K562 (cell line): ENCODE results near the gene TNFRSF18. TPM values are rescaled to one million over a fixed set of nuclear protein-coding genes. Genes with fewer than 3 reads are reported as not detected.

ENCODE experiments used
- ATAC-seq: fragments of 200-7000 bp; cut with Tn5 transposase; 3 replicates; pipeline ENCODE4 v1.9.1; 2020; ENCODE audit warnings: moderate library complexity
- BruUV-seq: library from RNA; stranded (reverse); fragments of 400-500 nt; replicated peaks from 2 replicates; lab custom pipeline; 2021; lab: Mats Ljungman, UMichigan
- CTCF ChIA-PET: fragments of 300-600 bp; formaldehyde crosslinking; extraction: SDS; loops from one replicate; lab custom pipeline; 2021; ENCODE audit warnings: low intra/inter-chr PET ratio; lab: Yijun Ruan, JAX
- POLR2A ChIA-PET: fragments of 300-600, 350-650 bp; sonication (Branson Sonifier 250); formaldehyde crosslinking; extraction: SDS; loops from one replicate; lab custom pipeline; 2021; ENCODE audit warnings: antibody characterized with exemption, inconsistent platforms; lab: Yijun Ruan, JAX
- DNase-seq, 4 experiments: peaks; one replicate each; pipeline versions ENCODE4 v3.0.0 to v3.0.0-alpha.2; 2011 to 2018; ENCODE audit warnings: low spot score in 3 of 4, mixed read lengths in 3 of 4; ENCODE audit errors: extremely low read depth in 1 of 4
- FAIRE-seq: peaks from 2 replicates; lab custom pipeline; 2011; peaks lifted over from hg19 to GRCh38; lab: Jason Lieb, UNC
- H2AFZ ChIP-seq: 2 replicates; pipeline ENCODE4 v1.6.0; 2011; ENCODE audit warnings: low read depth, low read length, control low read depth, inconsistent platforms
- H3K27ac ChIP-seq: fragments of 200-600 bp; 3 replicates; pipeline ENCODE4 v1.8.0; 2011; ENCODE audit warnings: low read depth, mild to moderate bottlenecking, control low read depth, inconsistent platforms, low read length, moderate library complexity, mixed read lengths; ENCODE audit errors: extremely low read depth
- H3K27me3 ChIP-seq, 2 experiments: fragments of 300-600 bp in 1 of 2; 2 replicates in 1 of 2; 3 replicates in 1 of 2; pipeline versions ENCODE4 v1.6.0 to v1.8.0; 2011; ENCODE audit warnings: inconsistent platforms in 2 of 2, low read length in 2 of 2, mild to moderate bottlenecking in 1 of 2, mixed read lengths in 1 of 2, moderate library complexity in 1 of 2; ENCODE audit not compliant: control insufficient read depth in 2 of 2, insufficient read depth in 2 of 2
- H3K36me3 ChIP-seq: fragments of 300-600 bp; 3 replicates; pipeline ENCODE4 v1.8.0; 2011; ENCODE audit warnings: mild to moderate bottlenecking, low read length, inconsistent platforms; ENCODE audit not compliant: control insufficient read depth, insufficient read depth
- H3K4me1 ChIP-seq, 2 experiments: fragments of 200-600 bp in 1 of 2; replicated peaks in 1 of 2; 2 replicates in 1 of 2; 3 replicates in 1 of 2; pipeline versions ENCODE4 v1.5.1 to v1.8.0; 2011; ENCODE audit warnings: inconsistent platforms in 2 of 2, low read length in 2 of 2, mild to moderate bottlenecking in 1 of 2, mixed read lengths in 1 of 2, moderate library complexity in 1 of 2; ENCODE audit not compliant: control insufficient read depth in 2 of 2, insufficient read depth in 2 of 2
- H3K4me2 ChIP-seq: 2 replicates; pipeline ENCODE4 v1.6.1; 2011; ENCODE audit warnings: low read length, control low read depth, inconsistent platforms, mixed read lengths; ENCODE audit not compliant: insufficient read depth
- H3K4me3 ChIP-seq: fragments of 200-600 bp; sonication (generic), shearing (Covaris generic); 2 replicates; pipeline ENCODE4 v1.5.1; 2016; ENCODE audit warnings: control low read depth, inconsistent platforms
- H3K79me2 ChIP-seq: fragments of 200-600 bp; 3 replicates; pipeline ENCODE4 v1.8.0; 2011; ENCODE audit warnings: low read length, inconsistent platforms; ENCODE audit not compliant: control insufficient read depth, insufficient read depth
- H3K9ac ChIP-seq, 2 experiments: 2 replicates each; pipeline versions ENCODE4 v1.6.0 to v1.6.1; 2011; ENCODE audit warnings: low read depth in 2 of 2, low read length in 2 of 2, control low read depth in 1 of 2, inconsistent platforms in 1 of 2, mild to moderate bottlenecking in 1 of 2, mixed read lengths in 1 of 2; ENCODE audit not compliant: insufficient read depth in 1 of 2
- H3K9me1 ChIP-seq: one replicate; pipeline ENCODE4 v1.6.0; 2011; ENCODE audit warnings: inconsistent platforms, mild to moderate bottlenecking, low read length, moderate library complexity; ENCODE audit not compliant: control insufficient read depth, insufficient read depth
- H3K9me3 ChIP-seq: replicated peaks from 2 replicates; pipeline ENCODE4 v1.5.1; 2011; ENCODE audit warnings: low read depth, low read length, inconsistent platforms; ENCODE audit not compliant: control insufficient read depth, insufficient read depth
- H4K20me1 ChIP-seq: replicated peaks from 2 replicates; pipeline ENCODE4 v1.6.1; 2011; ENCODE audit warnings: low read length, inconsistent platforms, mixed read lengths; ENCODE audit not compliant: control insufficient read depth, insufficient read depth
- COPS2 ChIP-seq: fragments of 450-650 bp; conservative IDR thresholded peaks from 2 replicates; pipeline ENCODE4 v1.6.1; 2016; ENCODE audit warnings: mild to moderate bottlenecking, moderate library complexity
- KDM4B ChIP-seq, 2 experiments: fragments of 450-650 bp in 1 of 2; sonication (generic) in 1 of 2; IDR thresholded peaks; 2 replicates each; pipeline ENCODE4 v1.6.1; 2016 to 2017; ENCODE audit warnings: borderline replicate concordance in 2 of 2, antibody characterized with exemption in 1 of 2, low read depth in 1 of 2, mild to moderate bottlenecking in 1 of 2
- KLF10 ChIP-seq: fragments of 250-450 bp; sonication (Bioruptor Pico); IDR thresholded peaks from 2 replicates; pipeline ENCODE4 v1.6.1; 2021; ENCODE audit warnings: matching md5 sums
- KLF13 ChIP-seq: fragments of 450-650 bp; IDR thresholded peaks from 2 replicates; pipeline ENCODE4 v1.6.1; 2016; ENCODE audit warnings: missing genetic modification characterization, low read depth, mild to moderate bottlenecking, missing compliant biosample characterization, moderate library complexity, borderline replicate concordance
- NR2F6 ChIP-seq: fragments of 450-650 bp; formaldehyde crosslinking; IDR thresholded peaks from 2 replicates; pipeline ENCODE4 v1.4.0; 2020; ENCODE audit warnings: mild to moderate bottlenecking
- RB1 ChIP-seq: fragments of 450-650 bp; IDR thresholded peaks from 2 replicates; pipeline ENCODE4 v1.6.1; 2017; ENCODE audit warnings: low read depth, mild to moderate bottlenecking
- RCOR1 ChIP-seq, 2 experiments: IDR thresholded peaks; 2 replicates each; pipeline ENCODE4 v1.6.1; 2012; ENCODE audit warnings: low read depth in 2 of 2, low read length in 2 of 2, borderline replicate concordance in 1 of 2, improper control_type of control experiment in 1 of 2
- RHOXF2B ChIP-seq: fragments of 250-450 bp; sonication (Bioruptor Pico); conservative IDR thresholded peaks from 2 replicates; pipeline ENCODE4 v1.5.1; 2021
- TBP ChIP-seq: optimal IDR thresholded peaks from 2 replicates; pipeline ENCODE3; 2011; ENCODE audit warnings: low read depth, low read length, improper control_type of control experiment
- ZBTB17 ChIP-seq: fragments of 450-650 bp; formaldehyde crosslinking; IDR thresholded peaks from 2 replicates; pipeline ENCODE4 v1.4.0; 2020; ENCODE audit warnings: mild to moderate bottlenecking
- ZNF184 ChIP-seq: sonication (generic); formaldehyde crosslinking; IDR thresholded peaks from 2 replicates; pipeline ENCODE4 v1.5.0; 2020; ENCODE audit warnings: missing genetic modification reagents
- ZNF224 ChIP-seq: sonication (generic); formaldehyde crosslinking; IDR thresholded peaks from 2 replicates; pipeline ENCODE4 v1.8.0; 2022; ENCODE audit warnings: mild to moderate bottlenecking, missing genetic modification reagents
- WGBS: fragments of 100-300 bp; shearing (Covaris generic); methylation state at CpG from one replicate; pipeline ENCODE4 v1.1.6; 2016; ENCODE audit warnings: low coverage, mixed read lengths; ENCODE audit not compliant: insufficient coverage; ENCODE audit errors: missing lambda C conversion rate; 5-methylcytosine and 5-hydroxymethylcytosine counted together
- in situ Hi-C: fragments of 300-500 bp; cut with MboI; formaldehyde crosslinking; loops from 4 replicates; pipeline ENCODE4 v1.15.0; 2018; ENCODE audit warnings: inconsistent platforms, mixed read lengths
- intact Hi-C: fragments of 100-400 bp; cut with micrococcal nuclease; formaldehyde crosslinking; loops from 2 replicates; pipeline ENCODE4 v1.14.2; 2022
- polyA plus RNA-seq, 8 experiments: library from polyadenylated mRNA; depleted of rRNA in 4 of 8; stranded (reverse) in 5 of 8; unstranded in 3 of 8; fragments of >200 nt; fragmentation: Nextera tagmentation in 2 of 8; fragmentation: Illumina TruSeq in 1 of 8; extraction: Ambion mirVana in 2 of 8; extraction: Trizol in 1 of 8; gene quantifications; 2 replicates each; pipeline versions ENCODE4 v1.2.1 to v1.2.3, GENCODE V29; 2011 to 2014; ENCODE audit warnings: inconsistent platforms in 1 of 8, missing spikeins in 1 of 8
- total RNA-seq, 7 experiments: library from RNA; depleted of rRNA in 6 of 7; stranded (reverse); fragments of >200 nt in 6 of 7; fragmentation: Illumina TruSeq in 2 of 7; extraction: Trizol in 2 of 7; gene quantifications; 2 replicates each; pipeline versions ENCODE4 v1.2.1 to v1.2.3, GENCODE V29; 2011 to 2021; ENCODE audit warnings: low replicate concordance in 1 of 7
- TF ChIP-seq, protein P1 (sequence below): fragments of 200-800 bp; sonication (Bioruptor generic); IDR thresholded peaks from 2 replicates; pipeline ENCODE4 v1.6.1; 2017; ENCODE audit warnings: missing genetic modification characterization, missing compliant biosample characterization
- TF ChIP-seq, protein P2 (sequence below): fragments of 450-650 bp; IDR thresholded peaks from 2 replicates; pipeline ENCODE4 v1.6.1; 2016; ENCODE audit warnings: antibody characterized with exemption
- TF ChIP-seq, protein P3 (sequence below): IDR thresholded peaks from 3 replicates; pipeline ENCODE4 v1.6.1; 2011; ENCODE audit warnings: borderline replicate concordance, mild to moderate bottlenecking, moderate library complexity; ENCODE audit not compliant: insufficient read length; ENCODE audit errors: extremely low read depth
- TF ChIP-seq, protein P4 (sequence below): fragments of 250-450 bp; sonication (Bioruptor Pico); IDR thresholded peaks from 2 replicates; pipeline ENCODE4 v1.8.0; 2021; ENCODE audit warnings: moderate library complexity, mild to moderate bottlenecking, inconsistent platforms

TNFRSF18 gene
- total and polyA plus RNA-seq, 9 of the 15 experiments (the other 6 are each of a cell fraction or from before 2014, with no cell fraction given), result 0.24 to 0.27 TPM; not detected in 7

DNA sequence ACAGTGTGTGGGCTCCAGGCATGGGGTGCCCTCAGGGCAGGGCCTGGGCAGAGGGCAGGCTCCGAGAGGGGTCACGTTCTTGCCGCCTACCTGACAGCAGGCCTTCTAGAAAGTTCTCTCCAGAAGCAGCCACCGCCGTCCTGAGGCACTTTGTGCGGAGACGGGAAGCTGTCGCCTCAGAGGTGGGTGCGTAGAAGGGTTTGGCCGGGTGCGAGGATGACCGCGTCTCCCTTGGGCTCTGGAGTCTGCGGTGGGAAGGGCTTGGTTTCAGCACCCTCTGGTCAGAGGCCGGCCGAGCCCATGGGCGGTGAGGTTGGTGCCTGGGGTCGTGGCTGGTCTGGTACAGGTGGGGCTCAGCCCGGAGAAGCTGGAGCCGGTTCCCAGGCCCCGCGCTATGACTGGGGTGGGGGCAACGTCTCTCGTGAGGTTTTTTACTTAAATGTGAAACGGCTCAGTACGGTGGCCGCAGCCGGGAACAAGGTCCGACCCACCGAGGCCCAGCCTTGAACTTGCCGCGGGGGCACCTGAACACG lies 42.8 kb downstream of the TNFRSF18 start:
- no peak overlapping the region for H3K4me2 ChIP-seq
- H3K27ac ChIP-seq, result no peak overlapping the region
- no TSS peak for BruUV-seq
- TF ChIP-seq NR2F6 (CRISPR knock-in tag), result no peak
- TF ChIP-seq, protein P1, sequence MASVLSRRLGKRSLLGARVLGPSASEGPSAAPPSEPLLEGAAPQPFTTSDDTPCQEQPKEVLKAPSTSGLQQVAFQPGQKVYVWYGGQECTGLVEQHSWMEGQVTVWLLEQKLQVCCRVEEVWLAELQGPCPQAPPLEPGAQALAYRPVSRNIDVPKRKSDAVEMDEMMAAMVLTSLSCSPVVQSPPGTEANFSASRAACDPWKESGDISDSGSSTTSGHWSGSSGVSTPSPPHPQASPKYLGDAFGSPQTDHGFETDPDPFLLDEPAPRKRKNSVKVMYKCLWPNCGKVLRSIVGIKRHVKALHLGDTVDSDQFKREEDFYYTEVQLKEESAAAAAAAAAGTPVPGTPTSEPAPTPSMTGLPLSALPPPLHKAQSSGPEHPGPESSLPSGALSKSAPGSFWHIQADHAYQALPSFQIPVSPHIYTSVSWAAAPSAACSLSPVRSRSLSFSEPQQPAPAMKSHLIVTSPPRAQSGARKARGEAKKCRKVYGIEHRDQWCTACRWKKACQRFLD (CRISPR knock-in tag), result no peak
- no peak for TF ChIP-seq ZNF184
- TF ChIP-seq, protein P2, sequence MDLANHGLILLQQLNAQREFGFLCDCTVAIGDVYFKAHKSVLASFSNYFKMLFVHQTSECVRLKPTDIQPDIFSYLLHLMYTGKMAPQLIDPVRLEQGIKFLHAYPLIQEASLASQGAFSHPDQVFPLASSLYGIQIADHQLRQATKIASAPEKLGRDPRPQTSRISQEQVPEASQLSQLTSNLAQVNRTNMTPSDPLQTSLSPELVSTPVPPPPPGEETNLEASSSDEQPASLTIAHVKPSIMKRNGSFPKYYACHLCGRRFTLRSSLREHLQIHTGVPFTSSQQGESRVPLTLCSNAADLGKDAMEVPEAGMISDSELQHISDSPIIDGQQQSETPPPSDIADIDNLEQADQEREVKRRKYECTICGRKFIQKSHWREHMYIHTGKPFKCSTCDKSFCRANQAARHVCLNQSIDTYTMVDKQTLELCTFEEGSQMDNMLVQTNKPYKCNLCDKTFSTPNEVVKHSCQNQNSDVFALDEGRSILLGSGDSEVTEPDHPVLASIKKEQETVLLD, result no peak
- TF ChIP-seq TBP, result no peak
- TF ChIP-seq RCOR1 (IDR thresholded peaks at IDR 0.05; ENCODE audit: borderline replicate concordance in 1 of 2, low read depth in 2 of 2, low read length in 2 of 2), result no peak
- TF ChIP-seq, protein P3, sequence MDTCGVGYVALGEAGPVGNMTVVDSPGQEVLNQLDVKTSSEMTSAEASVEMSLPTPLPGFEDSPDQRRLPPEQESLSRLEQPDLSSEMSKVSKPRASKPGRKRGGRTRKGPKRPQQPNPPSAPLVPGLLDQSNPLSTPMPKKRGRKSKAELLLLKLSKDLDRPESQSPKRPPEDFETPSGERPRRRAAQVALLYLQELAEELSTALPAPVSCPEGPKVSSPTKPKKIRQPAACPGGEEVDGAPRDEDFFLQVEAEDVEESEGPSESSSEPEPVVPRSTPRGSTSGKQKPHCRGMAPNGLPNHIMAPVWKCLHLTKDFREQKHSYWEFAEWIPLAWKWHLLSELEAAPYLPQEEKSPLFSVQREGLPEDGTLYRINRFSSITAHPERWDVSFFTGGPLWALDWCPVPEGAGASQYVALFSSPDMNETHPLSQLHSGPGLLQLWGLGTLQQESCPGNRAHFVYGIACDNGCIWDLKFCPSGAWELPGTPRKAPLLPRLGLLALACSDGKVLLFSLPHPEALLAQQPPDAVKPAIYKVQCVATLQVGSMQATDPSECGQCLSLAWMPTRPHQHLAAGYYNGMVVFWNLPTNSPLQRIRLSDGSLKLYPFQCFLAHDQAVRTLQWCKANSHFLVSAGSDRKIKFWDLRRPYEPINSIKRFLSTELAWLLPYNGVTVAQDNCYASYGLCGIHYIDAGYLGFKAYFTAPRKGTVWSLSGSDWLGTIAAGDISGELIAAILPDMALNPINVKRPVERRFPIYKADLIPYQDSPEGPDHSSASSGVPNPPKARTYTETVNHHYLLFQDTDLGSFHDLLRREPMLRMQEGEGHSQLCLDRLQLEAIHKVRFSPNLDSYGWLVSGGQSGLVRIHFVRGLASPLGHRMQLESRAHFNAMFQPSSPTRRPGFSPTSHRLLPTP, result no peak
- no peak for TF ChIP-seq RB1
- TF ChIP-seq KDM4B (IDR thresholded peaks at IDR 0.05; ENCODE audit: borderline replicate concordance in 2 of 2, low read depth in 1 of 2), result no peak
- TF ChIP-seq KLF10, result no peak
- TF ChIP-seq COPS2, result no peak
- TF ChIP-seq RHOXF2B (CRISPR knock-in tag), result no peak
- no peak for TF ChIP-seq ZNF224 (CRISPR knock-in tag)
- TF ChIP-seq KLF13 (tag), result no peak
- TF ChIP-seq, protein P4, sequence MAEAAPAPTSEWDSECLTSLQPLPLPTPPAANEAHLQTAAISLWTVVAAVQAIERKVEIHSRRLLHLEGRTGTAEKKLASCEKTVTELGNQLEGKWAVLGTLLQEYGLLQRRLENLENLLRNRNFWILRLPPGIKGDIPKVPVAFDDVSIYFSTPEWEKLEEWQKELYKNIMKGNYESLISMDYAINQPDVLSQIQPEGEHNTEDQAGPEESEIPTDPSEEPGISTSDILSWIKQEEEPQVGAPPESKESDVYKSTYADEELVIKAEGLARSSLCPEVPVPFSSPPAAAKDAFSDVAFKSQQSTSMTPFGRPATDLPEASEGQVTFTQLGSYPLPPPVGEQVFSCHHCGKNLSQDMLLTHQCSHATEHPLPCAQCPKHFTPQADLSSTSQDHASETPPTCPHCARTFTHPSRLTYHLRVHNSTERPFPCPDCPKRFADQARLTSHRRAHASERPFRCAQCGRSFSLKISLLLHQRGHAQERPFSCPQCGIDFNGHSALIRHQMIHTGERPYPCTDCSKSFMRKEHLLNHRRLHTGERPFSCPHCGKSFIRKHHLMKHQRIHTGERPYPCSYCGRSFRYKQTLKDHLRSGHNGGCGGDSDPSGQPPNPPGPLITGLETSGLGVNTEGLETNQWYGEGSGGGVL (CRISPR knock-in tag), result no peak
- TF ChIP-seq ZBTB17, result no peak
- peaks cover 2 to 87% of the 10 kb centered on the region in 2 experiments; a peak in 3 of 5 replicates for H3K4me1 ChIP-seq
- no peak overlapping the region for H2AFZ ChIP-seq
- DNase-seq (no peak), ATAC-seq (no peak), FAIRE-seq (no peak)
- intact Hi-C loops, result no loop called here
- WGBS, result 52% methylated on average over 33 of the region's 33 CpGs
- H3K36me3 ChIP-seq, result no peaks in the 10 kb centered on the region
- CTCF ChIA-PET, result no interaction called here
- no peak overlapping the region for H3K9ac ChIP-seq
- in situ Hi-C loops, result no loop called here
- no peaks in the 10 kb centered on the region for H3K9me3 ChIP-seq
- H3K9me1 ChIP-seq, result no peaks in the 10 kb centered on the region
- H3K27me3 ChIP-seq, result peaks cover 58 to 65% of the 10 kb centered on the region in 2 experiments
- no peaks in the 10 kb centered on the region for H3K79me2 ChIP-seq
- POLR2A ChIA-PET, result no interaction called here
- no peaks in the 10 kb centered on the region; the same call in 1 of the 2 replicates for H4K20me1 ChIP-seq
- H3K4me3 ChIP-seq, result no peak overlapping the region
